Pancreas (tissue), 10 donors: ENCODE data around the gene DDX43. TPM values are rescaled to one million over a fixed set of nuclear protein-coding genes. Genes with fewer than 3 reads are reported as not detected.

Source experiments
- ATAC-seq, 4 donors: fragments of 200-7000 bp; cut with Tn5 transposase; one replicate each; pipeline versions ENCODE4 v1.8.0 to v1.9.1; 2020; ENCODE audit warnings: mild to moderate bottlenecking in 4 of 4, moderate library complexity in 4 of 4
- DNase-seq, 6 donors: peaks; one replicate each; pipeline ENCODE4 v3.0.0-alpha.2; 2020
- FAIRE-seq: peaks from 2 replicates; lab custom pipeline; 2012; peaks lifted over from hg19 to GRCh38; lab: Jason Lieb, UNC
- H3K27ac ChIP-seq, 4 donors: fragments of 200-600 bp; sonication (generic); 1 replicate in 3 of 4; 2 replicates in 1 of 4; pipeline versions ENCODE4 v1.5.0 to v1.8.0; 2020
- H3K27me3 ChIP-seq, 4 donors: fragments of 200-600 bp; one replicate each; pipeline ENCODE4 v1.8.0; 2021
- H3K36me3 ChIP-seq, 3 donors: fragments of 200-600 bp; sonication (generic) in 1 of 3; one replicate each; pipeline versions ENCODE4 v1.5.0 to v1.8.0; 2020 to 2021
- H3K4me1 ChIP-seq, 3 donors: fragments of 200-600 bp; one replicate each; pipeline ENCODE4 v1.8.0; 2021
- H3K4me3 ChIP-seq, 4 donors: fragments of 200-600 bp; sonication (generic) in 2 of 4; one replicate each; pipeline versions ENCODE4 v1.5.0 to v1.8.0; 2020 to 2021
- H3K9me3 ChIP-seq, 4 donors: fragments of 200-600 bp; one replicate each; pipeline ENCODE4 v1.8.0; 2021
- WGBS, 2 donors: extraction: QIAGEN DNeasy Blood & Tissue Kit; methylation state at CpG; one replicate each; pipeline ENCODE4 v1.1.7; 2013; 5-methylcytosine and 5-hydroxymethylcytosine counted together
- intact Hi-C, 3 donors: fragments of 100-400 bp; cut with DNase I; formaldehyde crosslinking; loops; one replicate each; pipeline versions ENCODE4 v1.11.1 to v1.14.2; 2022
- polyA plus RNA-seq, 2 donors: library from polyadenylated mRNA; stranded (reverse); fragments of 200-250 nt; gene quantifications; one replicate each; pipeline ENCODE4 v1.2.3, GENCODE V29; 2013
- total RNA-seq, 6 donors: library from RNA; stranded (reverse); fragmentation: NEBNext Ultra II Directional in 4 of 6; extraction: Animal tissue kit (Norgen Biotek cat#: 25700) in 4 of 6; gene quantifications; one replicate each; pipeline versions ENCODE4 v1.2.1 to v1.2.4, GENCODE V29; 2021 to 2023
- TF ChIP-seq, protein P1 (sequence below), 4 donors: fragments of 200-600 bp; sonication (generic) in 3 of 4; IDR thresholded peaks; one replicate each; pipeline versions ENCODE4 v1.5.0 to v1.8.0; 2021; ENCODE audit warnings: antibody characterized with exemption in 4 of 4
- donor health status: healthy with polysubstance abuse.
- donor health status: DM: no; HTN: no; CAD: no; lungs with moderate emphysema.
- donor health status: DM: no; HTN: no; CAD: no.
- donor health status: control.
- donor health status: control.
- donor health status: Bipolar disorder and iron deficiency.
- donor health status: DM: yes; HTN: yes; CAD: no.
- donor health status: DM: no; HTN: no; CAD: no.
- donor health status: DM: no; HTN: no; CAD: no.
- donor health status: DM: yes; HTN: yes; CAD: no.

DDX43 gene
- total and polyA plus RNA-seq, 8 donors: 0.28 to 1.6 (median 0.55) TPM; not detected in 1

DNA sequence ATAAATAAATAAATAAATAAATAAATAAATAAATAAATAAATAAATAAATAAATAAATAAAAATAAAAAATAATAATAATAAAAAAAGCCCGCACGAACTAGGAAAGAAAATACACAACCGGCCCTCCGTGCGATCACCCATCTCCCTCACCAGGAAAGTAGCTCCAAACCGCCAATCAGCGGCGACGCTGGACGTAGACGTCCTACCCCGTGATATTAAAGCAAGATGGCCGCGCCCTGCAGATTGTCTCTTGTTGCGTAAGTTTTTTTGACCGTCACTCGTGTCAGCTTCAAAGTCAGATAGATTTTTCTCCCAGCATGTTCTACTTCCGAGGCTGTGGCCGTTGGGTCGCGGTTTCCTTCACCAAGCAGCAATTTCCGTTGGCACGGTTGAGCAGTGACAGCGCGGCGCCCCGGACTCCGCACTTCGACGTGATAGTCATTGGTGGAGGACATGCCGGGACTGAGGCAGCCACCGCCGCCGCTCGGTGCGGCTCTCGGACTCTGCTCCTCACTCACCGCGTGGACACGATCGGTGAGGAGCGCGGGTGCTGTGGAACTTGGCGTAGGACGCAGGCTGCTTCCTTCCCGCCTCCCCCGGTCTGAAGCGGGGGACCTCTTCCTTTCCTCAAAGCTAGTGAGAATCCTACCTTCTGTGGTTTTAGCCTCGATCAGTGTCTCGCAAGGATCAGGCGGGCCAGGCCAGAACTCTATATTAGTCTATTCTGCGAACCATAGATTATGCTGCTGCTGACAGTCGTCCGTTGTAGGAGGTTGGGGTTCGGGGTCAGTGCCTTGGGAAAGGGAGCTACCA, 67.1 kb downstream of the DDX43 start, which contains the start of gene MTO1:
Gene MTO1, plus strand, starts transcription at position 201 of the 814 bp plus-strand sequence. Its CDS starts 118 bp downstream, at position 319.
- Histone ChIP-seq H3K4me3 (peak within 1 kb of the TSS; percentile 60 to 97 (median 82)), H3K9me3 (no peaks in the 10 kb centered on the region), H3K4me1 (peaks cover 0 to 11% (median 6%) of the 10 kb centered on the region in 3 donors), H3K27ac (peak within 1 kb of the TSS; percentile 56 to 93 (median 78)), H3K27me3 (no peaks in the 10 kb centered on the region), H3K36me3 (peaks cover 0 to 4% (median 3%) of the 10 kb centered on the region in 3 donors)
- TF ChIP-seq, protein P1, sequence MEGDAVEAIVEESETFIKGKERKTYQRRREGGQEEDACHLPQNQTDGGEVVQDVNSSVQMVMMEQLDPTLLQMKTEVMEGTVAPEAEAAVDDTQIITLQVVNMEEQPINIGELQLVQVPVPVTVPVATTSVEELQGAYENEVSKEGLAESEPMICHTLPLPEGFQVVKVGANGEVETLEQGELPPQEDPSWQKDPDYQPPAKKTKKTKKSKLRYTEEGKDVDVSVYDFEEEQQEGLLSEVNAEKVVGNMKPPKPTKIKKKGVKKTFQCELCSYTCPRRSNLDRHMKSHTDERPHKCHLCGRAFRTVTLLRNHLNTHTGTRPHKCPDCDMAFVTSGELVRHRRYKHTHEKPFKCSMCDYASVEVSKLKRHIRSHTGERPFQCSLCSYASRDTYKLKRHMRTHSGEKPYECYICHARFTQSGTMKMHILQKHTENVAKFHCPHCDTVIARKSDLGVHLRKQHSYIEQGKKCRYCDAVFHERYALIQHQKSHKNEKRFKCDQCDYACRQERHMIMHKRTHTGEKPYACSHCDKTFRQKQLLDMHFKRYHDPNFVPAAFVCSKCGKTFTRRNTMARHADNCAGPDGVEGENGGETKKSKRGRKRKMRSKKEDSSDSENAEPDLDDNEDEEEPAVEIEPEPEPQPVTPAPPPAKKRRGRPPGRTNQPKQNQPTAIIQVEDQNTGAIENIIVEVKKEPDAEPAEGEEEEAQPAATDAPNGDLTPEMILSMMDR (IDR thresholded peaks at IDR 0.05): no peak
- ATAC-seq: peak; percentile 99
- 0% methylated on average over 55 of the region's 55 CpGs for WGBS, 2 donors
- intact Hi-C loops: no loop called here
- FAIRE-seq: peak; percentile 56
- peak; percentile 82 to 94 (median 88) for DNase-seq

Other genes starting within 250 kb of the DDX43 start
- not detected for gene KHDC1L, start 169.3 kb upstream of the DDX43 start, total RNA-seq
- gene KHDC1L, start 169.3 kb upstream of the DDX43 start, polyA plus RNA-seq: under 1 TPM; 0.28 to 0.38 TPM
- 1 to 10 TPM in 5 of 6 donors, under 1 TPM in 1; 0.98 to 1.8 (median 1.3) TPM for gene KHDC1, start 131.6 kb upstream of the DDX43 start, total RNA-seq
- 1 to 10 TPM; 1.9 to 2.9 TPM for gene KHDC1, start 131.6 kb upstream of the DDX43 start, polyA plus RNA-seq
- not detected for gene DPPA5, start 40.6 kb upstream of the DDX43 start, total RNA-seq
- gene DPPA5, start 40.6 kb upstream of the DDX43 start, polyA plus RNA-seq: not detected
- gene KHDC3L, start 32.2 kb upstream of the DDX43 start, total RNA-seq: not detected
- gene KHDC3L, start 32.2 kb upstream of the DDX43 start, polyA plus RNA-seq: not detected
- gene OOEP, start 24.9 kb upstream of the DDX43 start, total RNA-seq: under 1 TPM in 3 of 6 donors, not detected in 3; 0.32 to 0.46 (median 0.43) TPM
- under 1 TPM in 1 of 2 donors, not detected in 1; 0.73 TPM for gene OOEP, start 24.9 kb upstream of the DDX43 start, polyA plus RNA-seq
- 1 to 10 TPM in 5 of 6 donors, under 1 TPM in 1; 0.97 to 2.9 (median 1.4) TPM for gene CGAS, start 57.5 kb downstream of the DDX43 start, total RNA-seq
- gene CGAS, start 57.5 kb downstream of the DDX43 start, polyA plus RNA-seq: under 1 TPM; 0.70 to 0.84 TPM
- gene MTO1, start 66.9 kb downstream of the DDX43 start, total RNA-seq: 10 to 100 TPM in 4 of 6 donors, 1 to 10 TPM in 2; 8.9 to 14.7 (median 10.6) TPM
- 10 to 100 TPM in 1 of 2 donors, 1 to 10 TPM in 1; 8.8 to 11.4 TPM for gene MTO1, start 66.9 kb downstream of the DDX43 start, polyA plus RNA-seq
- over 10,000 TPM in 1 of 6 donors, 1,000 to 10,000 TPM in 5; 5,266 to 10,343 (median 8,842) TPM for gene EEF1A1, start 126.2 kb downstream of the DDX43 start, total RNA-seq
- 1,000 to 10,000 TPM; 5,006 to 5,774 TPM for gene EEF1A1, start 126.2 kb downstream of the DDX43 start, polyA plus RNA-seq